H9 (cell line): ENCODE data around the gene SGIP1. TPM values are rescaled to one million over a fixed set of nuclear protein-coding genes. Genes with fewer than 3 reads are reported as not detected.

Experiments
- DNase-seq: peaks from one replicate; pipeline ENCODE4 v3.0.0-alpha.2; 2017
- H2AFZ ChIP-seq: one replicate; pipeline ENCODE4 v1.6.1; 2013; ENCODE audit warnings: mild to moderate bottlenecking, low read length, control low read depth, moderate library complexity
- H2AK5ac ChIP-seq: 2 replicates; pipeline ENCODE4 v1.6.1; 2013; ENCODE audit warnings: low read length, control low read depth, mixed read lengths; ENCODE audit not compliant: insufficient read length
- H2BK120ac ChIP-seq: one replicate; pipeline ENCODE4 v1.6.1; 2013; ENCODE audit warnings: low read depth, mild to moderate bottlenecking, low read length, control low read depth, inconsistent platforms; ENCODE audit not compliant: poor library complexity, severe bottlenecking
- H2BK12ac ChIP-seq: 2 replicates; pipeline ENCODE4 v1.6.1; 2013; ENCODE audit warnings: low read length, control low read depth, mixed read lengths, low read depth; ENCODE audit not compliant: insufficient read length
- H2BK15ac ChIP-seq: 2 replicates; pipeline ENCODE4 v1.6.1; 2013; ENCODE audit warnings: low read depth, low read length, control low read depth
- H2BK20ac ChIP-seq: one replicate; pipeline ENCODE4 v1.6.1; 2013; ENCODE audit warnings: low read depth, mild to moderate bottlenecking, low read length, control low read depth, inconsistent platforms; ENCODE audit not compliant: poor library complexity, severe bottlenecking
- H2BK5ac ChIP-seq: 2 replicates; pipeline ENCODE4 v1.6.1; 2013; ENCODE audit warnings: low read length, control low read depth, mixed read lengths; ENCODE audit not compliant: insufficient read length
- H3K14ac ChIP-seq: 2 replicates; pipeline ENCODE4 v1.6.1; 2013; ENCODE audit warnings: low read length, control low read depth; ENCODE audit not compliant: insufficient read depth
- H3K18ac ChIP-seq: 2 replicates; pipeline ENCODE4 v1.6.1; 2013; ENCODE audit warnings: low read depth, mild to moderate bottlenecking, mixed read lengths, low read length, control low read depth; ENCODE audit not compliant: insufficient read length
- H3K23ac ChIP-seq: 2 replicates; pipeline ENCODE4 v1.6.1; 2013; ENCODE audit warnings: low read length, control low read depth, mixed read lengths, low read depth; ENCODE audit not compliant: insufficient read length
- H3K23me2 ChIP-seq: 2 replicates; pipeline ENCODE4 v1.6.1; 2013; ENCODE audit warnings: low read depth, mild to moderate bottlenecking, mixed read lengths, low read length, control low read depth; ENCODE audit not compliant: insufficient read length, poor library complexity, severe bottlenecking
- H3K27ac ChIP-seq: 2 replicates; pipeline ENCODE4 v1.5.1; 2013; ENCODE audit warnings: low read length, control low read depth, mixed read lengths, low read depth; ENCODE audit not compliant: insufficient read length
- H3K27me3 ChIP-seq: 2 replicates; pipeline ENCODE4 v1.6.1; 2013; ENCODE audit warnings: low read length, control low read depth, inconsistent platforms; ENCODE audit not compliant: insufficient read depth
- H3K4ac ChIP-seq: 2 replicates; pipeline ENCODE4 v1.6.1; 2013; ENCODE audit warnings: low read depth, mild to moderate bottlenecking, control low read depth, inconsistent platforms, low read length, moderate library complexity
- H3K4me1 ChIP-seq: 2 replicates; pipeline ENCODE4 v1.6.1; 2013; ENCODE audit warnings: low read length, control low read depth, inconsistent platforms; ENCODE audit not compliant: insufficient read depth
- H3K4me2 ChIP-seq: 2 replicates; pipeline ENCODE4 v1.6.1; 2013; ENCODE audit warnings: low read length, control low read depth, mixed read lengths; ENCODE audit not compliant: insufficient read length, insufficient read depth
- H3K56ac ChIP-seq: 2 replicates; pipeline ENCODE4 v1.6.1; 2013; ENCODE audit warnings: low read depth, mild to moderate bottlenecking, mixed read lengths, low read length, control low read depth; ENCODE audit not compliant: insufficient read length
- H3K79me1 ChIP-seq: 2 replicates; pipeline ENCODE4 v1.6.1; 2013; ENCODE audit warnings: low read depth, mild to moderate bottlenecking, moderate library complexity, low read length, control low read depth, inconsistent platforms; ENCODE audit not compliant: insufficient read depth, poor library complexity, severe bottlenecking
- H3K79me2 ChIP-seq: 2 replicates; pipeline ENCODE4 v1.6.1; 2013; ENCODE audit warnings: low read length, control low read depth, inconsistent platforms; ENCODE audit not compliant: insufficient read depth
- H3K9ac ChIP-seq: 2 replicates; pipeline ENCODE4 v1.6.1; 2013; ENCODE audit warnings: low read length, control low read depth, mixed read lengths; ENCODE audit not compliant: insufficient read length; ENCODE audit errors: extremely low read depth
- H3K9me3 ChIP-seq: one replicate; pipeline ENCODE4 v1.6.1; 2013; ENCODE audit warnings: low read depth, low read length, inconsistent platforms; ENCODE audit not compliant: control insufficient read depth
- H3T11ph ChIP-seq: one replicate; pipeline ENCODE4 v1.6.1; 2013; ENCODE audit warnings: mild to moderate bottlenecking, low read length, control low read depth, inconsistent platforms
- H4K20me1 ChIP-seq: one replicate; pipeline ENCODE4 v1.6.1; 2013; ENCODE audit not compliant: control insufficient read depth, insufficient read length, insufficient read depth
- H4K5ac ChIP-seq: 2 replicates; pipeline ENCODE4 v1.6.1; 2013; ENCODE audit warnings: low read depth, mild to moderate bottlenecking, mixed read lengths, low read length, control low read depth; ENCODE audit not compliant: insufficient read length
- H4K8ac ChIP-seq: replicated peaks from 2 replicates; pipeline ENCODE4 v1.6.1; 2013; ENCODE audit warnings: low read length, control low read depth, mixed read lengths, low read depth; ENCODE audit not compliant: insufficient read length
- H4K91ac ChIP-seq: 2 replicates; pipeline ENCODE4 v1.6.1; 2013; ENCODE audit warnings: low read depth, mild to moderate bottlenecking, moderate library complexity, mixed read lengths, low read length, control low read depth; ENCODE audit not compliant: insufficient read length
- H3K27ac Mint-ChIP-seq, 3 experiments: 2 replicates in 2 of 3; 3 replicates in 1 of 3; pipeline ENCODE4 v1.8.0; 2020 to 2021; ENCODE audit warnings: mixed read lengths in 3 of 3, mild to moderate bottlenecking in 1 of 3, moderate library complexity in 1 of 3
- H3K27me3 Mint-ChIP-seq: 2 replicates; pipeline ENCODE4 v1.8.0; 2021; ENCODE audit warnings: low read depth, mild to moderate bottlenecking, moderate library complexity, mixed read lengths
- H3K36me3 Mint-ChIP-seq, 3 experiments: 2 replicates in 2 of 3; 3 replicates in 1 of 3; pipeline ENCODE4 v1.8.0; 2020 to 2021; ENCODE audit warnings: low read depth in 3 of 3, mixed read lengths in 3 of 3; ENCODE audit not compliant: insufficient read depth in 1 of 3
- H3K4me1 Mint-ChIP-seq, 2 experiments: 2 replicates each; pipeline ENCODE4 v1.8.0; 2020; ENCODE audit warnings: mixed read lengths in 2 of 2
- H3K4me3 Mint-ChIP-seq, 2 experiments: 2 replicates in 1 of 2; 3 replicates in 1 of 2; pipeline ENCODE4 v1.8.0; 2020 to 2021; ENCODE audit warnings: mild to moderate bottlenecking in 2 of 2, mixed read lengths in 2 of 2, moderate library complexity in 1 of 2
- H3K9me3 Mint-ChIP-seq, 2 experiments: 2 replicates in 1 of 2; 3 replicates in 1 of 2; pipeline ENCODE4 v1.8.0; 2020; ENCODE audit warnings: mild to moderate bottlenecking in 2 of 2, mixed read lengths in 2 of 2, moderate library complexity in 1 of 2
- CTCF ChIP-seq: fragments of 200-600 bp; sonication (generic); conservative IDR thresholded peaks from 3 replicates; pipeline ENCODE4 v1.8.0; 2021; ENCODE audit warnings: antibody characterized with exemption, mild to moderate bottlenecking
- WGBS: extraction: QIAGEN DNeasy Blood & Tissue Kit; methylation state at CpG from one replicate; pipeline ENCODE4 v1.1.7; 2013; ENCODE audit warnings: missing lambda C conversion rate, low lambda C conversion rate, mixed read lengths; ENCODE audit not compliant: insufficient read length; ENCODE audit errors: extremely low coverage; 5-methylcytosine and 5-hydroxymethylcytosine counted together
- total RNA-seq: library from RNA; stranded (reverse); gene quantifications from 2 replicates; pipeline ENCODE4 v1.2.1, GENCODE V29; 2021

Gene SGIP1
- total RNA-seq, 1 experiment from 2014 or later: 1.5 TPM

DNA sequence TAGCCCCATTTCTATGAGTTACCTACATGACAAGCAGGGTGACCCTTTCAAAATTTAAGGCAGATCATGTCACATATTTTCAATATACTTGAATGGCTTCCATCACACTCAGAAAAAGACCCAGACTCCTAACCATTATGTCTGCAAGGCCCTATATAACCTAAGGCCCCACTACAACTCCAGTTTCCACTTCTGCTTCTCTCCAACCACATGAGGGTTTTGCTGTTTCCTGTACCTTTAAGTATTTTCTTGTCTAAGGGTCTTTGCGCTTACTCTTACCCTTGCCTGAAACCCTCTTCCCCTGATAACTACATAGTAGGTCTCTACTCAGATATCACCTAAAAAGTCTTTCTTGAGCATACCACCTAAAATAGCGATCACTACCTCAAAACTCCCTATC is 46.1 kb downstream of the SGIP1 start:
- Mint-ChIP-seq H3K36me3 (no peaks in the 10 kb centered on the region), H3K27ac (no peak overlapping the region), H3K27me3 (no peaks in the 10 kb centered on the region; the same call in 1 of the 2 replicates), H3K4me1 (no peaks in the 10 kb centered on the region), H3K4me3 (no peak overlapping the region), H3K9me3 (no peaks in the 10 kb centered on the region)
- Histone ChIP-seq H3K23me2 (no peaks in the 10 kb centered on the region), H3K4ac (no peak overlapping the region), H3K79me1 (no peaks in the 10 kb centered on the region), H2BK5ac (no peak overlapping the region), H2BK120ac (no peak overlapping the region), H4K91ac (no peak overlapping the region), H3K9me3 (no peaks in the 10 kb centered on the region), H4K8ac (no peak overlapping the region), H3T11ph (no peak overlapping the region), H2BK15ac (no peak overlapping the region), H2BK12ac (no peak overlapping the region), H3K79me2 (no peaks in the 10 kb centered on the region), H4K5ac (no peak overlapping the region), H3K27ac (no peak overlapping the region), H4K20me1 (no peaks in the 10 kb centered on the region), H2AFZ (no peak overlapping the region), H2AK5ac (no peak overlapping the region), H2BK20ac (no peak overlapping the region), H3K9ac (no peak overlapping the region), H3K4me1 (no peaks in the 10 kb centered on the region), H3K56ac (no peak overlapping the region), H3K14ac (no peak overlapping the region), H3K23ac (no peak overlapping the region), H3K27me3 (no peaks in the 10 kb centered on the region), H3K18ac (no peak overlapping the region), H3K4me2 (no peak overlapping the region)
- TF ChIP-seq CTCF: no peak
- no peak for DNase-seq
- no CpG with 5 or more reads among the region's 2 CpGs for WGBS
